Measurements from ENCODE around the gene PLSCR5.

- TF ChIP-seq CTCF (IDR thresholded peaks at IDR 0.05): no peak
- TF ChIP-seq EZH2 (IDR thresholded peaks at IDR 0.05): no peak
Measured at GRCh38 chr3:146550070-146550615, 55.0 kb downstream of the PLSCR5 start.
